ENCODE measurements around the gene CTNS.

GRCh38 chr17:3626831-3627768, 9.5 kb upstream of the CTNS start:
- TF ChIP-seq CTCF (IDR thresholded peaks at IDR 0.05) (no peak), EZH2phosphoT487 (IDR thresholded peaks at IDR 0.05) (no peak)
